ENCODE results near the gene ARID1A.

The ARID1A gene

GRCh38 chr1:26684763-26685508 is 10.9 kb upstream of the ARID1A start:
- H3K4me3 ChIP-seq (ENCODE audit: low read depth, low read length): no peak overlapping the region
- no peaks in the 10 kb centered on the region for H3K4me1 ChIP-seq
- TF ChIP-seq CTCF (IDR thresholded peaks at IDR 0.05): no peak
- no peaks in the 10 kb centered on the region for H3K9me3 ChIP-seq (ENCODE audit: control insufficient read depth, low read length)
- no peaks in the 10 kb centered on the region for H3K36me3 ChIP-seq (ENCODE audit: control insufficient read depth, insufficient read depth, low read length)
- no peaks in the 10 kb centered on the region for H3K79me2 ChIP-seq
- H3K9ac ChIP-seq: no peak overlapping the region
- H3K27me3 ChIP-seq (ENCODE audit: control insufficient read depth, insufficient read depth, low read length): no peaks in the 10 kb centered on the region
- H3K4me2 ChIP-seq (ENCODE audit: low read length): no peak overlapping the region
- H2AFZ ChIP-seq: no peak overlapping the region
- H3K27ac ChIP-seq: no peak overlapping the region

GRCh38 chr1:26686795-26687194 is 9.0 kb upstream of the ARID1A start:
- TF ChIP-seq CTCF (IDR thresholded peaks at IDR 0.05): no peak
- Histone ChIP-seq H2AFZ (no peak overlapping the region), H3K27me3 (ENCODE audit: control insufficient read depth, insufficient read depth, low read length) (no peaks in the 10 kb centered on the region), H3K27ac (no peak overlapping the region), H3K79me2 (no peaks in the 10 kb centered on the region), H3K4me1 (no peaks in the 10 kb centered on the region), H3K9ac (no peak overlapping the region), H3K4me2 (ENCODE audit: low read length) (no peak overlapping the region), H3K9me3 (ENCODE audit: control insufficient read depth, low read length) (no peaks in the 10 kb centered on the region), H3K36me3 (ENCODE audit: control insufficient read depth, insufficient read depth, low read length) (no peaks in the 10 kb centered on the region), H3K4me3 (ENCODE audit: low read depth, low read length) (no peak overlapping the region)

DNA sequence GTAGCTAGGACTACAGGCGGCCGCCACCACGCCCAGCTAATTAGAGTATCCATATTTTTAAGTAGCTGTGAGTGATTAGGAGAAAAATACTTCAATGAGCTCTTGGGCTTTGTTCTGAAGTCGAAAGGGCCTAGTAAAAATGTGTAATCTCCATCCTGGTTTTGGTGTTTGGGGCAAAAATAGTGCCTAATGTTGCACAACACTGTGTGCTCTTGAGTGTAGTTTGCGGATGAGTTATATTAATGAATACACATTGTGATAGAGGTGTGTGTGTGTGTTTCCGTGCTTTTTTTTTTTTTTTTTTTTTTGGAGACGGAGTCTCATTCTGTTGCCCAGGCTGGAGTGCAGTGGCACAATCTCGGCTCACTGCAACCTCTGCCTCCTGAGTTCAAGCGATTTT is 6.3 kb upstream of the ARID1A start:
- H3K4me3 ChIP-seq (ENCODE audit: low read depth, low read length): no peak overlapping the region
- no peaks in the 10 kb centered on the region for H3K9me3 ChIP-seq (ENCODE audit: control insufficient read depth, low read length)
- H3K4me2 ChIP-seq (ENCODE audit: low read length): no peak overlapping the region
- H3K9ac ChIP-seq: no peak overlapping the region
- H3K36me3 ChIP-seq (ENCODE audit: control insufficient read depth, insufficient read depth, low read length): no peaks in the 10 kb centered on the region
- TF ChIP-seq CTCF (IDR thresholded peaks at IDR 0.05): no peak
- H3K27me3 ChIP-seq (ENCODE audit: control insufficient read depth, insufficient read depth, low read length): no peaks in the 10 kb centered on the region
- no peak overlapping the region for H2AFZ ChIP-seq
- peaks cover 8% of the 10 kb centered on the region for H3K4me1 ChIP-seq
- no peak overlapping the region for H3K27ac ChIP-seq
- H3K79me2 ChIP-seq: no peaks in the 10 kb centered on the region

DNA sequence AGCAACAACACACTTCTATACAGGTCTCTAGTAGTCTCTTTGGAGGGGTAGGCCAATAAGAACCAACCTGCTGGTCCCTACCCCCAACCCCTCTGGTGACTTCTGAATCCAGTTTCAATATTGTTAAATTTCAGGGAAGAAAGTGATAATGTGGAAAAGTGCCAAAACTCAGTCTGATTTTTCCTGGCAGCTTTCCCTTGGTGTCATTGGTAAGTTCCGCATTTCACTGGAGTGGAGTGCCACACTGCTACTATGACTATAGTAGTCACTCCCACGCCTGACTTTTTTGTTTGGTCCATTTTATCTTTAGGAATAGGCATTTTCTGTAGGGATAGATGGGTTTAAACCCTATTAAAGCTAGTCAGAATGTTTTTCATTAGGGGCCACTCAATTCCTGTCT is 5.7 kb upstream of the ARID1A start:
- H3K79me2 ChIP-seq: no peaks in the 10 kb centered on the region
- H2AFZ ChIP-seq: no peak overlapping the region
- peaks cover 11% of the 10 kb centered on the region for H3K4me1 ChIP-seq
- no peak for TF ChIP-seq CTCF (IDR thresholded peaks at IDR 0.05)
- no peak overlapping the region for H3K9ac ChIP-seq
- H3K36me3 ChIP-seq (ENCODE audit: control insufficient read depth, insufficient read depth, low read length): no peaks in the 10 kb centered on the region
- H3K4me2 ChIP-seq (ENCODE audit: low read length): no peak overlapping the region
- no peak overlapping the region for H3K4me3 ChIP-seq (ENCODE audit: low read depth, low read length)
- no peaks in the 10 kb centered on the region for H3K9me3 ChIP-seq (ENCODE audit: control insufficient read depth, low read length)
- no peak overlapping the region for H3K27ac ChIP-seq
- no peaks in the 10 kb centered on the region for H3K27me3 ChIP-seq (ENCODE audit: control insufficient read depth, insufficient read depth, low read length)

- peak overlapping the region; percentile 45 for H2AFZ ChIP-seq
These were observed 5.2 kb upstream of the ARID1A start for GRCh38 chr1:26690576-26691031.

More at GRCh38 chr1:26690576-26691031, 5.2 kb upstream of the ARID1A start:
- no peak overlapping the region for H3K9ac ChIP-seq
- H3K9me3 ChIP-seq (ENCODE audit: control insufficient read depth, low read length): no peaks in the 10 kb centered on the region
- H3K4me2 ChIP-seq (ENCODE audit: low read length): no peak overlapping the region
- H3K79me2 ChIP-seq: no peaks in the 10 kb centered on the region
- H3K4me3 ChIP-seq (ENCODE audit: low read depth, low read length): no peak overlapping the region
- H3K4me1 ChIP-seq: peaks cover 11% of the 10 kb centered on the region
- no peaks in the 10 kb centered on the region for H3K36me3 ChIP-seq (ENCODE audit: control insufficient read depth, insufficient read depth, low read length)
- H3K27me3 ChIP-seq (ENCODE audit: control insufficient read depth, insufficient read depth, low read length): no peaks in the 10 kb centered on the region
- H3K27ac ChIP-seq: peak overlapping the region; percentile 17
- no peak for TF ChIP-seq CTCF (IDR thresholded peaks at IDR 0.05)
